Pancreas (tissue), 10 donors: ENCODE measurements around the gene LIPT1. TPM values are rescaled to one million over a fixed set of nuclear protein-coding genes. Genes with fewer than 3 reads are reported as not detected.

ENCODE experiments used
- ATAC-seq, 4 donors: fragments of 200-7000 bp; cut with Tn5 transposase; one replicate each; pipeline versions ENCODE4 v1.8.0 to v1.9.1; 2020; ENCODE audit warnings: mild to moderate bottlenecking in 4 of 4, moderate library complexity in 4 of 4
- DNase-seq, 6 donors: peaks; one replicate each; pipeline ENCODE4 v3.0.0-alpha.2; 2020
- FAIRE-seq: peaks from 2 replicates; lab custom pipeline; 2012; peaks lifted over from hg19 to GRCh38; lab: Jason Lieb, UNC
- H3K27ac ChIP-seq, 4 donors: fragments of 200-600 bp; sonication (generic); 1 replicate in 3 of 4; 2 replicates in 1 of 4; pipeline versions ENCODE4 v1.5.0 to v1.8.0; 2020
- H3K27me3 ChIP-seq, 4 donors: fragments of 200-600 bp; one replicate each; pipeline ENCODE4 v1.8.0; 2021
- H3K36me3 ChIP-seq, 3 donors: fragments of 200-600 bp; sonication (generic) in 1 of 3; one replicate each; pipeline versions ENCODE4 v1.5.0 to v1.8.0; 2020 to 2021
- H3K4me1 ChIP-seq, 3 donors: fragments of 200-600 bp; one replicate each; pipeline ENCODE4 v1.8.0; 2021
- H3K4me3 ChIP-seq, 4 donors: fragments of 200-600 bp; sonication (generic) in 2 of 4; one replicate each; pipeline versions ENCODE4 v1.5.0 to v1.8.0; 2020 to 2021
- H3K9me3 ChIP-seq, 4 donors: fragments of 200-600 bp; one replicate each; pipeline ENCODE4 v1.8.0; 2021
- WGBS, 2 donors: extraction: QIAGEN DNeasy Blood & Tissue Kit; methylation state at CpG; one replicate each; pipeline ENCODE4 v1.1.7; 2013; 5-methylcytosine and 5-hydroxymethylcytosine counted together
- intact Hi-C, 3 donors: fragments of 100-400 bp; cut with DNase I; formaldehyde crosslinking; loops; one replicate each; pipeline versions ENCODE4 v1.11.1 to v1.14.2; 2022
- polyA plus RNA-seq, 2 donors: library from polyadenylated mRNA; stranded (reverse); fragments of 200-250 nt; gene quantifications; one replicate each; pipeline ENCODE4 v1.2.3, GENCODE V29; 2013
- total RNA-seq, 6 donors: library from RNA; stranded (reverse); fragmentation: NEBNext Ultra II Directional in 4 of 6; extraction: Animal tissue kit (Norgen Biotek cat#: 25700) in 4 of 6; gene quantifications; one replicate each; pipeline versions ENCODE4 v1.2.1 to v1.2.4, GENCODE V29; 2021 to 2023
- TF ChIP-seq, protein P1 (sequence below), 4 donors: fragments of 200-600 bp; sonication (generic) in 3 of 4; IDR thresholded peaks; one replicate each; pipeline versions ENCODE4 v1.5.0 to v1.8.0; 2021; ENCODE audit warnings: antibody characterized with exemption in 4 of 4
- donor health status: healthy with polysubstance abuse.
- donor health status: DM: no; HTN: no; CAD: no; lungs with moderate emphysema.
- donor health status: DM: no; HTN: no; CAD: no.
- donor health status: control.
- donor health status: control.
- donor health status: Bipolar disorder and iron deficiency.
- donor health status: DM: yes; HTN: yes; CAD: no.
- donor health status: DM: no; HTN: no; CAD: no.
- donor health status: DM: no; HTN: no; CAD: no.
- donor health status: DM: yes; HTN: yes; CAD: no.

LIPT1 gene
- total and polyA plus RNA-seq, 8 donors = 3.1 to 10.5 (median 4.1) TPM

DNA sequence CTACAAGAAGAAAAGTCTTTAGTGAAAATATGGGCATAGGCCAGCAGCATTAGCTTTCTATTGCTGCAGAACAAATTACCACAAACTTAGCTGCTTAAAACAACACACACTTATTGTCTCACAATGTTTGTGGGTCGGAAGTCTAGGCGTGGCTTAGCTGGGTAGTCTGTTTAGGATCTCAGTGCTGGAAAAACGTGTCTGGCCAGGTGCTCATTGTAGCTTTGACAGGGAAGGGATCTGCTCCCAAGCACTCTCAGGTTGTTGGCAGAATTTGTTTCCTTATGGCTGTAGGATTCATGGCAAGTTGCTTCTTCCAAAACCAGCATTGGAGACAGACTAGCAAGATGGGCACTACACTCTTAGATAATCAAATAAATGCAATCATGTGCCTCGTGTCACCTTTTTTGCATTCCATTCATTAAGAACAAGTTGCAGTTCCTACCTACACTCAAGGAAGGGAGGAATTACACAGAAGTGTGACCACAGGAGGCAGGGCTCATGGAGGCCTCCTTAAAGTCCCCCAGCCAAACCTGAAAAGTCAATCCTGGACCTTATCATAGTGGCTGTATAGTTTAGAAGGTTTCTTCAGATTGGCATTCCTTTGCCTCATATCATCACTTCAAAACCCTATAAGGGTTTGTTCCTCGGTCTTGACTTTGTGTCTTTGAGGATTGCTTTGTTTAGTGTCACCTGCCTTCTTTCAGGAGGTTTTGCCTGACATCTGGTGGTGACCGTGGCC is 43.5 kb downstream of the LIPT1 start:
- no peak for DNase-seq
- FAIRE-seq = no peak
- Histone ChIP-seq H3K36me3 (peaks cover 0 to 25% (median 7%) of the 10 kb centered on the region in 3 donors), H3K27ac (no peak overlapping the region), H3K4me1 (no peaks in the 10 kb centered on the region), H3K27me3 (no peaks in the 10 kb centered on the region), H3K9me3 (no peaks in the 10 kb centered on the region), H3K4me3 (no peak overlapping the region)
- intact Hi-C loops = no loop called here
- WGBS, 2 donors = 80 to 82% methylated on average over 6 of the region's 6 CpGs
- ATAC-seq = no peak
- TF ChIP-seq, protein P1, sequence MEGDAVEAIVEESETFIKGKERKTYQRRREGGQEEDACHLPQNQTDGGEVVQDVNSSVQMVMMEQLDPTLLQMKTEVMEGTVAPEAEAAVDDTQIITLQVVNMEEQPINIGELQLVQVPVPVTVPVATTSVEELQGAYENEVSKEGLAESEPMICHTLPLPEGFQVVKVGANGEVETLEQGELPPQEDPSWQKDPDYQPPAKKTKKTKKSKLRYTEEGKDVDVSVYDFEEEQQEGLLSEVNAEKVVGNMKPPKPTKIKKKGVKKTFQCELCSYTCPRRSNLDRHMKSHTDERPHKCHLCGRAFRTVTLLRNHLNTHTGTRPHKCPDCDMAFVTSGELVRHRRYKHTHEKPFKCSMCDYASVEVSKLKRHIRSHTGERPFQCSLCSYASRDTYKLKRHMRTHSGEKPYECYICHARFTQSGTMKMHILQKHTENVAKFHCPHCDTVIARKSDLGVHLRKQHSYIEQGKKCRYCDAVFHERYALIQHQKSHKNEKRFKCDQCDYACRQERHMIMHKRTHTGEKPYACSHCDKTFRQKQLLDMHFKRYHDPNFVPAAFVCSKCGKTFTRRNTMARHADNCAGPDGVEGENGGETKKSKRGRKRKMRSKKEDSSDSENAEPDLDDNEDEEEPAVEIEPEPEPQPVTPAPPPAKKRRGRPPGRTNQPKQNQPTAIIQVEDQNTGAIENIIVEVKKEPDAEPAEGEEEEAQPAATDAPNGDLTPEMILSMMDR (IDR thresholded peaks at IDR 0.05) = no peak

DNA sequence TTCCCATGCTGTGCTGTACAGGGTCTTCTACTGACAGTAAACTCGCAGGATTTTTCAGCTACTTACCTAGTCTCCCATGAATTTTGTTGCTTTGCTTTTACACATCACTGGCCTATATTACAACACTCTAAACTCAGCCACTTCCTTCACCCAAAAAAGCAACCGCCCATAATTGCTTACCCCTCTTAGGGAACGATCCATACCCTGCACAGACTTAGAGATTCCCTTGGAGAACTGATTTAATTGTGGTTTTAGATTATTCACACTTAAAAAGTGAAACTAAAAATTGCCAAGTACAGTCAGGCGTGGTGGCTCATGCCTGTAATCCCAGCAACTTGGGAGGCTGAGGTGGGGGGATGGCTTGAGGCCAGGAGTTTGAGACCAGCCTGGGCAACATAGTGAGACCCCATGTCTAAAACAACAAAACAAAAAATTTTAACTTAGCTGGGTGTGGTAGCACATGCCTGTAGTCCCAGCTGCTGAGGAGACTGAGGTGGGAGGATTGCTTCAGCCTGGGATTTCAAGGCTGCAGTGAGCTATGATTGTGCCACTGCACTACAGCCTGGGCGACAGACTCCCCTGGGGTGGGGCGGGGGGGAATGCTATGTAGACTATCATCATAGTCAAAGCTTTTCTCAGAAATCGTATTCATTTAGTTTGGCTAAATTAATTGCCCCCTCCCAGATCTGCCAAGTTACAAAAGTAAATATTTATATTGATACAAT is 45.5 kb downstream of the LIPT1 start:
- Histone ChIP-seq H3K9me3 (no peaks in the 10 kb centered on the region), H3K36me3 (peaks cover 0 to 22% (median 7%) of the 10 kb centered on the region in 3 donors), H3K27ac (no peak overlapping the region), H3K27me3 (no peaks in the 10 kb centered on the region), H3K4me1 (no peaks in the 10 kb centered on the region), H3K4me3 (no peak overlapping the region)
- FAIRE-seq = no peak
- intact Hi-C loops = no loop called here
- TF ChIP-seq, protein P1 (IDR thresholded peaks at IDR 0.05) = no peak
- no peak for DNase-seq
- WGBS, 2 donors = 83 to 84% methylated on average over 7 of the region's 7 CpGs
- no peak for ATAC-seq

DNA sequence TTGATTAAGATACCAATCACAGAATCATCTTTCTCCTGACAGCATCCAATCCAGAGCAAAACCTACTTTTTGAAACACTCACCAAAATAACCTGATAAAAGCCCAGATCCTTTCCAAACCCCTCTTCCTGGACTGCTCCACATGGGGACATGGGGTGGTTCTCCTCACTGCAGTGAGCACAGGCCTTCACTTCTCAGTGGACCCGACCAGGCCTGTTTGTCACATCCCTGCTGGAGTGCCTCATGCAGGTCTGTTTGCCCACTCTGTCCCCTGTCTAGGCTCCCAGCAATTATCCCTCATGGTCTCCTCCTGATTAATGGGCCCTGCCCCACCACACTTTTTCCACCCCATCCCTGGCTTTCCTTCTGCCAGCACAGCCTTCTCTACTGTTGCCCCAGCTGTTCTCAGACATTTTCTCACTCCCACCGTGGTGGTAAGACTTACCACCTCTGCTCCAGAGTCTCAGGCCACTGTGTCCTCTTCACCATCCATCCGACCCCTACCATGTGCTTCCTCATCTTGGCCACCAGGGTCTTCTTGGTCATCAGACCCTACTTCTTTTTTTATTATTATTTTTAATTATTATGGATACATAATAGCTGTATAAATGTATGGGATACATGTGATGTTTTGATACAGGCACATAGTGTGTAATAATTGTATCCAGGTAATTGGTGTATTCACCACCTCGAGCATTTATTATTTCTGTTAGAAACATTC is 47.4 kb downstream of the LIPT1 start:
- Histone ChIP-seq H3K36me3 (peaks cover 0 to 5% (median 0%) of the 10 kb centered on the region in 3 donors), H3K27me3 (no peaks in the 10 kb centered on the region), H3K4me1 (no peaks in the 10 kb centered on the region), H3K9me3 (no peaks in the 10 kb centered on the region), H3K4me3 (no peak overlapping the region), H3K27ac (no peak overlapping the region)
- DNase-seq (no peak), ATAC-seq (no peak), FAIRE-seq (no peak)
- WGBS, 2 donors = 86 to 95% methylated on average over 4 of the region's 4 CpGs
- TF ChIP-seq, protein P1 (IDR thresholded peaks at IDR 0.05) = no peak
- intact Hi-C loops = no loop called here

DNA sequence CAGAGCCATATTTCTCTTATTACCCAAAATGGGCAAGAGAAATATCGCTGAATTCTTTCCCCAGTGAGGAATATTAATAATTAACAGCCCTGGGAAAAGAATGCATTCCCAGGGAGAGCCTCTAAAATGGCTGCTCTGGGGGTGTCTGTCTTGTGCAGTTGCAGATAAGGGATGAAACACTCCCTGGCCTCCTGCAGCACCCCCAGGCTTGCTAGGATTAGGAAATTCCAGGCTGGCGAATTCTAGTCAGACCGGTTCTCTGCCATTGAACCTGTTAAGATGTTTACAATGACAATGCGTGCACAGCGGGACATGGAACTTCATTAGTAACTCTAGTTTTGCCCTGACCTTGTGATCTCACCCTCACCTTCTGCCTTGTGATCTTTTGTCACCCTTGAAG is 50.7 kb downstream of the LIPT1 start:
- no peaks in the 10 kb centered on the region for H3K36me3 ChIP-seq
- no peak for FAIRE-seq
- intact Hi-C loops = no loop called here

More for the DNA sequence above, 50.7 kb downstream of the LIPT1 start:
- 59 to 61% methylated on average over 5 of the region's 5 CpGs for WGBS, 2 donors
- Histone ChIP-seq H3K27me3 (no peaks in the 10 kb centered on the region), H3K4me1 (no peaks in the 10 kb centered on the region), H3K4me3 (no peak overlapping the region), H3K9me3 (no peaks in the 10 kb centered on the region), H3K27ac (no peak overlapping the region)
- TF ChIP-seq, protein P1 (IDR thresholded peaks at IDR 0.05) = no peak
- ATAC-seq (no peak), DNase-seq (no peak)

Other genes starting within 250 kb of the LIPT1 start
- gene CRACDL, start 218.7 kb upstream of the LIPT1 start, total RNA-seq = 10 to 100 TPM in 1 of 6 donors, 1 to 10 TPM in 5; 4.1 to 11.0 (median 6.2) TPM
- gene CRACDL, start 218.7 kb upstream of the LIPT1 start, polyA plus RNA-seq = 1 to 10 TPM; 3.6 to 5.3 TPM
- gene C2orf15, start 13.3 kb upstream of the LIPT1 start, total RNA-seq = 1 to 10 TPM in 5 of 6 donors, under 1 TPM in 1; 0.63 to 3.1 (median 1.5) TPM
- gene C2orf15, start 13.3 kb upstream of the LIPT1 start, polyA plus RNA-seq = 1 to 10 TPM; 1.4 to 5.2 TPM
- gene TSGA10, start within 50 bp of the LIPT1 start, total RNA-seq = 1 to 10 TPM; 3.9 to 8.0 (median 6.5) TPM
- 10 to 100 TPM in 1 of 2 donors, 1 to 10 TPM in 1; 3.5 to 10.1 TPM for gene TSGA10, start within 50 bp of the LIPT1 start, polyA plus RNA-seq
- 10 to 100 TPM in 1 of 6 donors, 1 to 10 TPM in 5; 5.6 to 13.9 (median 7.5) TPM for gene MITD1, start 26.1 kb downstream of the LIPT1 start, total RNA-seq
- gene MITD1, start 26.1 kb downstream of the LIPT1 start, polyA plus RNA-seq = 10 to 100 TPM; 20.7 to 27.0 TPM
- gene MRPL30, start 26.2 kb downstream of the LIPT1 start, total RNA-seq = 10 to 100 TPM in 5 of 6 donors, 1 to 10 TPM in 1; 8.8 to 14.8 (median 12.2) TPM
- 10 to 100 TPM in 1 of 2 donors, 1 to 10 TPM in 1; 9.4 to 11.6 TPM for gene MRPL30, start 26.2 kb downstream of the LIPT1 start, polyA plus RNA-seq
- not detected for gene LYG2, start 100.7 kb downstream of the LIPT1 start, total RNA-seq
- gene LYG2, start 100.7 kb downstream of the LIPT1 start, polyA plus RNA-seq = under 1 TPM in 1 of 2 donors, not detected in 1; 0.16 TPM
- gene LYG1, start 146.2 kb downstream of the LIPT1 start, total RNA-seq = under 1 TPM in 4 of 6 donors, not detected in 2; 0.17 to 0.75 (median 0.30) TPM
- 1 to 10 TPM; 2.9 to 3.0 TPM for gene LYG1, start 146.2 kb downstream of the LIPT1 start, polyA plus RNA-seq
- 10 to 100 TPM in 1 of 6 donors, 1 to 10 TPM in 5; 4.2 to 10.8 (median 7.6) TPM for gene TXNDC9, start 181.4 kb downstream of the LIPT1 start, total RNA-seq
- gene TXNDC9, start 181.4 kb downstream of the LIPT1 start, polyA plus RNA-seq = 10 to 100 TPM in 1 of 2 donors, 1 to 10 TPM in 1; 7.0 to 12.7 TPM
- gene EIF5B, start 182.4 kb downstream of the LIPT1 start, total RNA-seq = 10 to 100 TPM; 15.2 to 32.1 (median 22.8) TPM
- 10 to 100 TPM; 16.3 to 55.1 TPM for gene EIF5B, start 182.4 kb downstream of the LIPT1 start, polyA plus RNA-seq